ENCODE measurements around the gene DRGX. TPM values are rescaled to one million over a fixed set of nuclear protein-coding genes. Genes with fewer than 3 reads are reported as not detected.

Gene DRGX
- total and polyA plus RNA-seq, 8 donors: 0.45 TPM; not detected in 7

GRCh38 chr10:49368256-49368655 is 27.6 kb downstream of the DRGX start:
- no peak for ATAC-seq
- no peak for TF ChIP-seq CTCF (IDR thresholded peaks at IDR 0.05)
- intact Hi-C loops (cut with DNase I): no loop called here
- Histone ChIP-seq H3K27ac (no peak overlapping the region), H3K36me3 (no peaks in the 10 kb centered on the region), H3K4me1 (peaks cover 0 to 3% of the 10 kb centered on the region in 2 donors), H3K27me3 (no peaks in the 10 kb centered on the region), H3K4me3 (no peak overlapping the region), H3K9me3 (no peaks in the 10 kb centered on the region)
- DNase-seq: no peak

DNA sequence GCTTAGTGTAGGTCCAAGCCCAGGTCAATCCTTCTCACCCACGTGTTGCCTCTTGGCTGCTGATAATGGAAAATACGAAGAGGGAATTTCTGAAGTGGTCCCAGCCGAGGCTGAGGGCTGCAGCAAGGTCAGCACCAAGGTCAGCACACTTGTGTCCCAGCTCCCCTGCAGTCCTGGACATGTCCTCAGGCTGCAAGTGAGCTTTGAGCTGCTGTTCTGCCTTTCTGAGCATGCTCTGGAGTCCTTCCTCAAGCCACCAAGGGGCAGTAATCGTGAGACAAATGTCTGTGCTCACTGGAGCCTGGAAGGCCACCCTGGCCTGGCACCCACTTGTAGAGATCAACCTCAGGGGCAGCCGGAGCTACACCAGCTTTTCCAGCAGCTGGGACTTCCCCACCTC is 28.3 kb downstream of the DRGX start:
- no peak overlapping the region for H3K4me3 ChIP-seq
- ATAC-seq: no peak
- peaks cover 0 to 8% of the 10 kb centered on the region in 2 donors for H3K4me1 ChIP-seq
- no peaks in the 10 kb centered on the region for H3K36me3 ChIP-seq
- TF ChIP-seq CTCF (IDR thresholded peaks at IDR 0.05): no peak
- DNase-seq: no peak
- intact Hi-C loops (cut with DNase I): no loop called here
- no peaks in the 10 kb centered on the region for H3K27me3 ChIP-seq
- no peaks in the 10 kb centered on the region for H3K9me3 ChIP-seq
- H3K27ac ChIP-seq: no peak overlapping the region

DNA sequence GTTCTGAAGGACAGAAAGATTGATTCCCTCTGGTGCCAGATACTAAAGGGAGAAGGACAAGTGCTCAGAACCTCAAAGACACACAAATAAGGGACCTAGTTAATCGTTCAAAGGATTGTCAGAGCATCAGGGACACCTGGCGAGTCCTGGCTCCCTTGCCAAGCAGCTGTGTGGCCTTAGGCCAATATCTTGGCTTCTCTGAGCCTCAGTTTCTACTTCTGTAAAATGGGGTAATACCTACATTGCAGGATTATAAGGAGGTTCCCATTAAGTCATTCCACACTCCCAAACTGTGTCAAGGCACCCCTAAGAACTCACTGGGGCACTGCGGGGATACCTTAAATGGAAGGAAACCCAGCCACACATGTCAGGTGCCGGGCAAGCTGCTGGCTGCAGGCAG is 29.4 kb downstream of the DRGX start:
- ATAC-seq: no peak
- DNase-seq: no peak

DNA sequence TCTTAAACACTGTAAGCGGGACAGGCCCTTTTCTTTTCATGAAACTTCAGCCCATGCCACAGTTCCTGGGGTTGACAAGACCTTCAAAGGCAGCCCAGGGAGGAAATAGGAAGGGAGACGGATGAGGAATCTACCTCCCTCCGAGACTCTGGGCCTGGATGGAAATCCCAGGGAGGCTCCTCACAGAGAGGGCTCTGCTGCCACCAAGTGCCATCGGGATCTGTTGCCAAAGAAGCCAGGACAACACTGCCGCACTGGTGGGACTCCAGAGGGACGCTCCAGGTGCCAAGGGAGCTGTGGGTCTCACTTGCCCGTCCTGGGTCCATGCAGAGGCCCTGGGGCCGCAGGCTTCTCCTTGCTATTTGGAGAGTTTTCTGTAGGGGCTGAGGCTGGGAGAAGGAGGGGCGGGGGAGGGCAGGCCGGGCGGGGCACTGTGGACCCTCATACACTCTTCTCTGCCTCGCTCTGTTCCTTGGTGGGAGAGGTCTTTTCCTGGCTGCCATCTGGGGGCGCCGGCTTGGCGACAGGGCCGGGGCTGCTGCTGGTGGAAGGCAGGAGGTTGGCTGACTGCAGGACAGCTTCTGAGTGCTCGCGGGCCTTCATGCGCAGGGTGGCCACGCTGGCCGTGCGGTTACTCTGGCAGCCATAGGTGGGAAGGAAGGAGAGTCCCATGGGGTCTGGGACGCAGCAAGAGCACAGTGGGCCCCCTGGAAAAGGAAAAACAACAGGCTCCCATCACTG is 30.0 kb downstream of the DRGX start:
- no peaks in the 10 kb centered on the region for H3K36me3 ChIP-seq
- H3K27ac ChIP-seq: no peak overlapping the region
- ATAC-seq: no peak

More for the DNA sequence above, 29.4 kb downstream of the DRGX start:
- Histone ChIP-seq H3K27me3 (no peaks in the 10 kb centered on the region), H3K4me1 (peaks cover 0 to 8% of the 10 kb centered on the region in 2 donors), H3K4me3 (no peak overlapping the region), H3K27ac (no peak overlapping the region), H3K36me3 (no peaks in the 10 kb centered on the region), H3K9me3 (no peaks in the 10 kb centered on the region)
- no peak for TF ChIP-seq CTCF (IDR thresholded peaks at IDR 0.05)
- intact Hi-C loops (cut with DNase I): no loop called here

DNA sequence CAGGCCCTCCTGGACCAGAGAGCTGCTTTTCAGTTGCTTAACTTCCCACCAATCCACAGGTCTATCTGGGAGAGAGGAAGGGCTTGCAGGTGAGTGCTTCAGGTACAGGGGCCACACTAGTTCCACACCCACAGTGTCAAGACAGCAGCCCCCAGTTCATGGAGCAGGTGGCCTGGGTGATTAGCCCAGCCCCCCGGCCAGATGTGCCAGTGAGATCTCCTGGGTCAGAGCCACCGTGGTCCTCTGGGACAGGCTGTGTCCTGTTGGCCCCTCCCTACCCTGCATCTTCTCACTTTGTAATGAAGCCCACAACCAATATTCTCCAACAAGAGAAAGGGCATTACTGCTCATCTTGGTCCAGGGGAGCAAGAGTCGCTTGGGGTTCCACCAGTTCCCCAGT is 30.6 kb downstream of the DRGX start:
- Histone ChIP-seq H3K9me3 (no peaks in the 10 kb centered on the region), H3K27me3 (no peaks in the 10 kb centered on the region), H3K4me3 (no peak overlapping the region), H3K27ac (no peak overlapping the region), H3K4me1 (peaks cover 1 to 11% of the 10 kb centered on the region in 2 donors), H3K36me3 (no peaks in the 10 kb centered on the region)
- DNase-seq (no peak), ATAC-seq (peak; percentile 19)
- intact Hi-C loops (cut with DNase I): no loop called here
- no peak for TF ChIP-seq CTCF (IDR thresholded peaks at IDR 0.05)

More for the DNA sequence above, 30.0 kb downstream of the DRGX start:
- no peak for DNase-seq
- no peak for TF ChIP-seq CTCF (IDR thresholded peaks at IDR 0.05)
- intact Hi-C loops (cut with DNase I): no loop called here
- Histone ChIP-seq H3K9me3 (no peaks in the 10 kb centered on the region), H3K27me3 (no peaks in the 10 kb centered on the region), H3K4me3 (no peak overlapping the region), H3K4me1 (peaks cover 0 to 8% of the 10 kb centered on the region in 2 donors)

Measured in left lung (tissue), 10 donors.